Hindlimb muscle (tissue), 1 donor: ENCODE measurements around the gene PLPP4. TPM values are rescaled to one million over a fixed set of nuclear protein-coding genes. Genes with fewer than 3 reads are reported as not detected.
A peak's percentile ranks its signal among the peaks of the same experiment; 100 is the strongest.

ENCODE experiments used
- DNase-seq: peaks from one replicate; pipeline ENCODE4 v3.0.0-alpha.2; 2013
- polyA plus RNA-seq: library from polyadenylated mRNA; unstranded; fragments of 120-200 nt; gene quantifications from one replicate; pipeline ENCODE4 v1.2.1, GENCODE V29; 2013; ENCODE audit not compliant: insufficient read length

The PLPP4 gene
- polyA plus RNA-seq, 1 donor, result 0.23 TPM

- DNase-seq, result no peak
Observed at GRCh38 chr10:120457431-120458172, 575 bp downstream of the PLPP4 start.

- DNase-seq, result no peak
Observed at GRCh38 chr10:120458432-120458831, 1.4 kb downstream of the PLPP4 start.

DNA sequence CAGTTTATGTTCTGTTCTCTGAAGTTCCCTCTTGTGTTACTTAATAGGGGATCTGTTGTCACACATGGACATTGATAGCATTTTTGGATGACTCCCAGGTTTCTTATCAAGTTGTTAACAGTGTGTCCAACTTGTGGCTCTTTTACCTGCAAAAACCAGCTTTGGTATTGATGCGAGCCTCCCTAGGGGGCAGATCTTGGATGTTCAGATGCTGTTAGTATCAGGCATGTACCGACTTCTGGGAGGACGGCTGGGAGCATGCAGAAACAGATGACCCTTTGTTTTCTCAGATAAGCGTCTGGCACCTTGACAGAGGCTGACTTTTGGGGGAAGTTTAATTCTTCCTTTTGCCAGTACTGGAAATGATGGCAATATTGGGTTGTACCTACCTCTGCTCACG lies 2.2 kb downstream of the PLPP4 start:
- DNase-seq, result no peak

DNA sequence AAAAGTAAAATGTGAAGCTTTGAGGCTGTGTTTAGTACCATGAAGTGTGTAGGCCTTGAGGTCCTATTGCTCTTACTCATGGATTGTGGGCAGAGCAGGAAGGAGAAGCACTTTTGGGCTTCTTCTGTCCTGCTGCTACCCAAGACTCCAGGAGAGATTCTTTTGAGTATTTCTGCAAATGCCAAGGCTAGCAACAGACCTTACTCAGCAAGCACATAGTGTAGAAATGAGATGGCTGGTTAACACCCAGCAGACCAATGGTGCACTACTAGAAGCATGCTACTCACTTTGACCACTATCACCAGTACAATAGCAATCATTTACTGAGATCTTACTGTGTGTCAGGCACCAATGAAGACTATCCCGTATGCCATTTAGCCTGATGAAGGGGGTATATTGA lies 3.2 kb downstream of the PLPP4 start:
- DNase-seq, result no peak

GRCh38 chr10:120460776-120461175 lies 3.7 kb downstream of the PLPP4 start:
- DNase-seq, result no peak

GRCh38 chr10:120462018-120462682 lies 5.1 kb downstream of the PLPP4 start:
- no peak for DNase-seq

DNA sequence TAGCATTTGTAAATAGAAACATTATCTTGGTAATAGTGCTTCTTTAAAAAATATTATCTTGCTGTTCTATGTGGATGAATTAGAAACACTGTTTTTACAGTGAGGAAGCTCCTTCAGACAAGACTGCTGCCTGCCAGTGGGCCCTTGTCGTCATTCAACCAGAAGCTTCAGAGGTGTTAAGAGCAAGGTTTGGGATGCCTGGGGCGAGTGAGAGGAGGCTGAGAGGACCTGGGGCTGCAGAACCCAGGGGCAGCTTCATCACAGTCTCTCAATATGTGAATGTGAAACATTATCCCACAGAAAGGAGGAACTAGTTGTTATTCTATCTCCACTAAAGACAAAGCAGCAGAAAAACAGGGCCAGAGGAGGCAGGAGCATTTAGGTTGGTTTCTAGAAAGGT lies 8.1 kb downstream of the PLPP4 start:
- DNase-seq, result no peak

GRCh38 chr10:120466006-120466405 lies 9.0 kb downstream of the PLPP4 start:
- DNase-seq, result no peak

- no peak for DNase-seq
Observed at GRCh38 chr10:120473593-120473992, 16.6 kb downstream of the PLPP4 start.

- DNase-seq, result no peak
Observed at GRCh38 chr10:120474956-120475355, 17.9 kb downstream of the PLPP4 start.

DNA sequence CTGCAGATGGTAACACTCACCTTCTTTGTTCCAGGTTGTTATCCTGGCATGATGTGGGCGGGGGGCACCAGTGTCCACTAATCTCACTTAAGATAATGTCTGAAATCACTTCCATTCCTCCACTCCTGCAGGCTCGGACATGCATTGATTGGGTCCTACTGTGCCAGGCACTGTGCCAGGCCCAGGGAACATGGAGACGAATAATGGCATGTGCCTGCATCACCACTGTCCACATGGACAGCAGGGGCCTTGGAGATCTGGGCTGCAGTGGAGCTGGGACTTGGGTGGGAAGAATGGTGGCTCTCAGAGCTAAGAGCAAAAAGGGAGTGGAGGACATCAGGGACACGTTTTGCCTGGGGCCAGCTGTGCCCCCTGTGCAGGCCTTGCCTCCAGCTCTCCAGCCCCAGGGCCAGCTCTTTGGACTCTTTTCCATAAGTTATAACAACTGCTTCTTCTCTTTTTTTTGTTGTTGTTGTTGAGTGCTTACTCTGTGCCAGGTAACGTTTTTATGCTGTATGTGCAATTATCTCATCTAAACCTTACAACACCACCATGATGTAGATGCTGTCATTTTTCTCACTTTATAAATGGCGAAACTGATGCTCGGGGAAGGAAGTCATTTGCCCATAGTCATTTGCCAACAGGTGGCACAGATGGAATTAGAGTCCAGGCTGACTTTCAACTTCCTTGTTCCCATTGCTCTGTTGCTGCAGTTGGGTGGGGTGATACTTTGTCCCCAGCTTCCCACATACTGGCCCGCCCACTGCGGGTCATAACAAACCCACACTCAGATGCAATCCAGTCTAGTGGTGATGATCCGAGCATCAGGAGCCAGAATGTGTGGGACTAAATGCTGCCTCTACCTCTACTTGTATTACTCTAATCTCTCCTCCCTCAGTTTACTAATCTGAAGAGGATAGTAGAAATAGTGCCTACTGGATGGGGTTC lies 19.1 kb downstream of the PLPP4 start:
- DNase-seq, result no peak

- DNase-seq, result no peak
Observed at GRCh38 chr10:120477021-120477742, 20.2 kb downstream of the PLPP4 start.

GRCh38 chr10:120477743-120478141 lies 20.7 kb downstream of the PLPP4 start:
- no peak for DNase-seq

- DNase-seq, result peak; percentile 6
Observed at GRCh38 chr10:120478386-120478785, 21.4 kb downstream of the PLPP4 start.

- DNase-seq, result no peak
Observed at GRCh38 chr10:120479506-120479905, 22.5 kb downstream of the PLPP4 start.

GRCh38 chr10:120480065-120480600 lies 23.1 kb downstream of the PLPP4 start:
- no peak for DNase-seq

- no peak for DNase-seq
Observed at GRCh38 chr10:120480848-120481247, 23.8 kb downstream of the PLPP4 start.

DNA sequence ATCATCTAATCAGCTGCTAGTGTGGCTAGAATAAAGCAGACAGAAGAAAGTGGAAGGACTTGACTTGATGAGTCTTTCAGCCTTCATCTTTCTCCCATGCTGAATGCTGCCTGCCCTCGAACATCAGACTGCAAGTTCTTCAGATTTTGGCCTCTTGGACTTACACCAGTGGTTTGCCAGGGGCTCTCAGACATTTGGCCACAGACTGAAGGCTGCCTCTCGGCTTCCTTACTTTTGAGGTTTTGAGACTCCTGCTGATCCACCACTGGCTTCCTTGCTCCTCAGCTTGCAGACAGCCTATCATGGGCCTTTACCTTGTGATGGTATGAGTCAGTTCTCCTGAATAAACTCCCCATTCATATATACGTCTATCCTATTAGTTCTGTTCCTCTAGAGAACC lies 26.0 kb downstream of the PLPP4 start:
- no peak for DNase-seq

DNA sequence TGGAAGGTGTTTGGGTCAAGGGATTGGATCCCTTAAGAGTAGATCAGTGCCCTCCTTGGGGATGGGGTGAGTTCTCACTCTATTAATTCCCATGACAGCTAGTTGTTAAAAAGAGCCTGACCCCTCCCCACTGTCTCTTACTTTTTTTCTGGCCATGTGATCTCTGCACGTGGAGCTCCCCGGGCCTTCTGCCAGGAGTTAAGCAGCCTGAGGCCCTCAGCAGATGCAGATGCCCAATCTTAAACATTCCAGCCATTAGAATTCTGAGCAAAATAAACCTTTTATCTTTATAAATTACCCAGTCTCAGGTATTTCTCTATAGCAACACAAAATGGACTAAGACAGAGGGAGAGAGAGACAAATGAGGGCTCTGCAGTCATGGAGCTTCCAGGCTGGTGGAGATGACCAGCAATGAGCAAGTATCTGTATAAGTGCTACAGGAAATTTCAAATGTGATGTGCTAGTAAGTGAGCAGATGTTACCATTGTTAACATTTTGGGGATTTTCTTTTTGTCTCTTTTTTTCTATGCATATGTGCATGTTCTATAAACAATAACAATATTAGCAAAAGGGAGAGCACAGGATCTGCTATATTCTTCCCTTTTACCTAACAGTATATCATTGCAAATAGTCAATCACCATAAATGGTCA lies 26.7 kb downstream of the PLPP4 start:
- DNase-seq, result no peak

DNA sequence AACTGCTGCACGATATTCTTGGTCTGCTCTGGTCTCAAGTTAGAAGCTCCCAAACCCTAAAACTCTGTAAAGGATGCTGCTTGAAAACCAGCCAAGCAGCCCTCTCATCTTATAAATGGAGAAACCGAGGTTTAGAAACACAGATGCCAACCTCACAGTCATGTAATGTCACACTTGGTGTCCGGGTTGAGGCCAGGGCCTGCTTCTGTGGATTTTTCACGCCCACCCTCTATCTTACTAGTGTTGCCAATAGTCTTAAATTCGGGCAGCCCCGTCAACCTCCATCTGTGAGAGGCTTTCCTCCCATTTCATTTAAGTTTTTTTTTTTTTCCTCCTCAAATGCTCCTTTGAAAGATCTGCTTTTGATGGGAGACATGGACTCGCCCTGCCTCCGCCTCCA lies 28.9 kb downstream of the PLPP4 start:
- DNase-seq, result no peak

DNA sequence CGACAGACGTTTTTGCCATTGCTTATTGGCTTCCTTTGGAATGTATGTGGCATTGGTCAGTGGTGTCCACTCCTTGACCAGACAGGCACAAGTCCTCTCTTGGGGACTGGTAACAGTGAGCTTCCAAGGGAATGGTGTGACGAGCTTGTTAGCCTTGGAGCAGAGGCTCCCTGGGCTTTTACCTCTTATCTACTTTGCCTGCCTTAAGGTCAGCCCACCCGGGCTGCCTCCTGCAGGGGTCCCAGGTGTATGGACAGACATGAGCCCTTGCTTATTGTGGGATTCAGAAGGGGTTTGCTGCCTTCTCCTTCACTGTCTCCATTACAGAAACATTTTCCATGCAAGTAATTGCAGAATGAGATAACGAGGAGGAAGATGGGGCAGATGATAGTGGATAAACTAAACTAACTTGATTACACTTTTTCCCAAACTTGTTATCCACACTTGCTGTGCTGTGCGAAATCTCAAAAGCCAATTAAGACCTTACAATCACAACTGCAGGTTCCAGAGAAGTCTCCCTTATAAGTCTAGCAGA lies 29.7 kb downstream of the PLPP4 start:
- no peak for DNase-seq
